GM23338 (cell line): Measurements from ENCODE around the gene PPM1E. TPM values are rescaled to one million over a fixed set of nuclear protein-coding genes. Genes with fewer than 3 reads are reported as not detected.

Experiments used
- ATAC-seq: fragments of 200-7000 bp; cut with Tn5 transposase; 3 replicates; pipeline ENCODE4 v1.9.1; 2020
- DNase-seq: peaks from one replicate; pipeline ENCODE4 v3.0.0-alpha.2; 2015; ENCODE audit warnings: low spot score
- H2AFZ ChIP-seq: fragments of 200-600 bp; sonication (generic); 2 replicates; pipeline ENCODE4 v1.8.0; 2016; ENCODE audit warnings: antibody characterized with exemption, mild to moderate bottlenecking, moderate library complexity
- H3F3A ChIP-seq: fragments of 200-600 bp; sonication (generic); replicated peaks from 2 replicates; pipeline ENCODE4 v1.8.0; 2017; ENCODE audit warnings: antibody characterized with exemption, mixed run types, low read depth
- H3K27ac ChIP-seq: fragments of 200-600 bp; sonication (generic); 2 replicates; pipeline ENCODE4 v1.6.1; 2016; ENCODE audit warnings: low read depth
- H3K27me3 ChIP-seq: fragments of 200-600 bp; sonication (generic); 2 replicates; pipeline ENCODE4 v1.8.0; 2016; ENCODE audit warnings: mild to moderate bottlenecking, mixed run types, moderate library complexity; ENCODE audit not compliant: insufficient read depth
- H3K36me3 ChIP-seq: fragments of 200-600 bp; sonication (generic); 2 replicates; pipeline ENCODE4 v1.8.0; 2016; ENCODE audit warnings: mild to moderate bottlenecking; ENCODE audit not compliant: insufficient read depth
- H3K4me1 ChIP-seq: fragments of 200-600 bp; sonication (generic); 2 replicates; pipeline ENCODE4 v1.8.0; 2016; ENCODE audit warnings: mild to moderate bottlenecking, moderate library complexity; ENCODE audit not compliant: insufficient read depth
- H3K4me2 ChIP-seq: fragments of 200-600 bp; sonication (generic); 2 replicates; pipeline ENCODE4 v1.7.1; 2017; ENCODE audit warnings: mixed run types
- H3K4me3 ChIP-seq: fragments of 200-600 bp; sonication (generic); 2 replicates; pipeline ENCODE4 v1.6.1; 2016; ENCODE audit warnings: mixed run types
- H3K79me2 ChIP-seq: fragments of 200-600 bp; sonication (generic); replicated peaks from 2 replicates; pipeline ENCODE4 v1.8.0; 2017; ENCODE audit warnings: mild to moderate bottlenecking; ENCODE audit not compliant: insufficient read depth
- H3K9me2 ChIP-seq: fragments of 200-600 bp; sonication (generic); 2 replicates; pipeline ENCODE4 v1.8.0; 2017; ENCODE audit not compliant: insufficient read depth
- H4K20me1 ChIP-seq: fragments of 200-600 bp; sonication (generic); replicated peaks from 2 replicates; pipeline ENCODE4 v1.8.0; 2017; ENCODE audit warnings: mild to moderate bottlenecking; ENCODE audit not compliant: insufficient read depth
- H3K27ac Mint-ChIP-seq: 2 replicates; pipeline ENCODE4 v1.8.0; 2020; ENCODE audit warnings: inconsistent platforms, mild to moderate bottlenecking, moderate library complexity, mixed read lengths
- H3K27me3 Mint-ChIP-seq: 3 replicates; pipeline ENCODE4 v1.8.0; 2022; ENCODE audit warnings: low read depth, mild to moderate bottlenecking, moderate library complexity, mixed read lengths, inconsistent platforms; ENCODE audit not compliant: insufficient read depth, poor library complexity
- H3K36me3 Mint-ChIP-seq: 3 replicates; pipeline ENCODE4 v1.8.0; 2021; ENCODE audit warnings: low read depth, mild to moderate bottlenecking, inconsistent platforms, moderate library complexity, mixed read lengths
- H3K4me1 Mint-ChIP-seq: 3 replicates; pipeline ENCODE4 v1.8.0; 2020; ENCODE audit warnings: mild to moderate bottlenecking, inconsistent platforms, mixed read lengths
- H3K4me3 Mint-ChIP-seq: 3 replicates; pipeline ENCODE4 v1.8.0; 2021; ENCODE audit warnings: moderate library complexity, mild to moderate bottlenecking, inconsistent platforms, mixed read lengths
- H3K9me3 Mint-ChIP-seq: 3 replicates; pipeline ENCODE4 v1.8.0; 2020; ENCODE audit warnings: moderate library complexity, mild to moderate bottlenecking, inconsistent platforms, mixed read lengths
- EZH2 ChIP-seq: fragments of 200-600 bp; sonication (generic); IDR thresholded peaks from one replicate; pipeline ENCODE4 v1.8.0; 2017; ENCODE audit warnings: antibody characterized with exemption, mild to moderate bottlenecking, low read depth; ENCODE audit not compliant: unreplicated experiment
- EZH2phosphoT487 ChIP-seq: fragments of 200-600 bp; sonication (generic); IDR thresholded peaks from one replicate; pipeline ENCODE4 v1.8.1; 2018; ENCODE audit warnings: antibody characterized with exemption; ENCODE audit not compliant: unreplicated experiment
- JUNB ChIP-seq: IDR thresholded peaks from one replicate; pipeline ENCODE4 v1.6.1; 2016; ENCODE audit warnings: antibody characterized with exemption; ENCODE audit not compliant: unreplicated experiment
- POLR2AphosphoS5 ChIP-seq: IDR thresholded peaks from 2 replicates; pipeline ENCODE4 v1.6.1; 2016; ENCODE audit warnings: antibody characterized with exemption, low read depth
- ZNF331 ChIP-seq: fragments of 250-450 bp; sonication (Bioruptor Pico); IDR thresholded peaks from 2 replicates; pipeline ENCODE4 v1.5.0; 2020; ENCODE audit warnings: low read depth, mild to moderate bottlenecking, moderate library complexity
- ZNF462 ChIP-seq: fragments of 250-450 bp; sonication (Bioruptor Pico); IDR thresholded peaks from 2 replicates; pipeline ENCODE4 v1.5.0; 2020; ENCODE audit warnings: mild to moderate bottlenecking, moderate library complexity
- polyA plus RNA-seq: library from polyadenylated mRNA; unstranded; fragments of >200 nt; fragmentation: Nextera tagmentation; extraction: Ambion mirVana; gene quantifications from 2 replicates; pipeline ENCODE4 v1.2.1, GENCODE V29; 2016
- total RNA-seq: library from RNA; depleted of rRNA; stranded (reverse); fragments of >200 nt; shearing (Covaris generic); gene quantifications from 2 replicates; pipeline ENCODE4 v1.2.3, GENCODE V29; 2014
- TF ChIP-seq, protein P1 (sequence below): IDR thresholded peaks from one replicate; pipeline ENCODE4 v1.6.1; 2018; ENCODE audit warnings: antibody characterized with exemption; ENCODE audit not compliant: unreplicated experiment
- TF ChIP-seq, protein P2 (sequence below): IDR thresholded peaks from 2 replicates; pipeline ENCODE4 v1.6.1; 2016; ENCODE audit warnings: antibody characterized with exemption
- TF ChIP-seq, protein P3 (sequence below), 2 experiments: fragments of 200-600 bp in 1 of 2; sonication (generic) in 1 of 2; conservative IDR thresholded peaks; 2 replicates each; pipeline versions ENCODE4 v1.5.1 to v1.6.1; 2016 to 2017; ENCODE audit warnings: antibody characterized with exemption in 2 of 2, low read depth in 2 of 2, mild to moderate bottlenecking in 2 of 2, moderate library complexity in 1 of 2

Gene PPM1E
- total and polyA plus RNA-seq, 2 experiments from 2014 or later, result 2.1 to 13.8 TPM

GRCh38 chr17:58968426-58969061 is 212.9 kb downstream of the PPM1E start:
- no peaks in the 10 kb centered on the region for H3K36me3 Mint-ChIP-seq
- no peak for TF ChIP-seq EZH2phosphoT487
- TF ChIP-seq ZNF462 (CRISPR knock-in tag), result no peak
- no peak for TF ChIP-seq EZH2
- TF ChIP-seq, protein P1, sequence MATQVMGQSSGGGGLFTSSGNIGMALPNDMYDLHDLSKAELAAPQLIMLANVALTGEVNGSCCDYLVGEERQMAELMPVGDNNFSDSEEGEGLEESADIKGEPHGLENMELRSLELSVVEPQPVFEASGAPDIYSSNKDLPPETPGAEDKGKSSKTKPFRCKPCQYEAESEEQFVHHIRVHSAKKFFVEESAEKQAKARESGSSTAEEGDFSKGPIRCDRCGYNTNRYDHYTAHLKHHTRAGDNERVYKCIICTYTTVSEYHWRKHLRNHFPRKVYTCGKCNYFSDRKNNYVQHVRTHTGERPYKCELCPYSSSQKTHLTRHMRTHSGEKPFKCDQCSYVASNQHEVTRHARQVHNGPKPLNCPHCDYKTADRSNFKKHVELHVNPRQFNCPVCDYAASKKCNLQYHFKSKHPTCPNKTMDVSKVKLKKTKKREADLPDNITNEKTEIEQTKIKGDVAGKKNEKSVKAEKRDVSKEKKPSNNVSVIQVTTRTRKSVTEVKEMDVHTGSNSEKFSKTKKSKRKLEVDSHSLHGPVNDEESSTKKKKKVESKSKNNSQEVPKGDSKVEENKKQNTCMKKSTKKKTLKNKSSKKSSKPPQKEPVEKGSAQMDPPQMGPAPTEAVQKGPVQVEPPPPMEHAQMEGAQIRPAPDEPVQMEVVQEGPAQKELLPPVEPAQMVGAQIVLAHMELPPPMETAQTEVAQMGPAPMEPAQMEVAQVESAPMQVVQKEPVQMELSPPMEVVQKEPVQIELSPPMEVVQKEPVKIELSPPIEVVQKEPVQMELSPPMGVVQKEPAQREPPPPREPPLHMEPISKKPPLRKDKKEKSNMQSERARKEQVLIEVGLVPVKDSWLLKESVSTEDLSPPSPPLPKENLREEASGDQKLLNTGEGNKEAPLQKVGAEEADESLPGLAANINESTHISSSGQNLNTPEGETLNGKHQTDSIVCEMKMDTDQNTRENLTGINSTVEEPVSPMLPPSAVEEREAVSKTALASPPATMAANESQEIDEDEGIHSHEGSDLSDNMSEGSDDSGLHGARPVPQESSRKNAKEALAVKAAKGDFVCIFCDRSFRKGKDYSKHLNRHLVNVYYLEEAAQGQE, result no peak
- TF ChIP-seq ZNF331 (CRISPR knock-in tag), result no peak
- no peak for TF ChIP-seq JUNB
- no peak for TF ChIP-seq POLR2AphosphoS5
- TF ChIP-seq, protein P2, sequence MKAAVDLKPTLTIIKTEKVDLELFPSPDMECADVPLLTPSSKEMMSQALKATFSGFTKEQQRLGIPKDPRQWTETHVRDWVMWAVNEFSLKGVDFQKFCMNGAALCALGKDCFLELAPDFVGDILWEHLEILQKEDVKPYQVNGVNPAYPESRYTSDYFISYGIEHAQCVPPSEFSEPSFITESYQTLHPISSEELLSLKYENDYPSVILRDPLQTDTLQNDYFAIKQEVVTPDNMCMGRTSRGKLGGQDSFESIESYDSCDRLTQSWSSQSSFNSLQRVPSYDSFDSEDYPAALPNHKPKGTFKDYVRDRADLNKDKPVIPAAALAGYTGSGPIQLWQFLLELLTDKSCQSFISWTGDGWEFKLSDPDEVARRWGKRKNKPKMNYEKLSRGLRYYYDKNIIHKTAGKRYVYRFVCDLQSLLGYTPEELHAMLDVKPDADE, result no peak
- TF ChIP-seq, protein P3, sequence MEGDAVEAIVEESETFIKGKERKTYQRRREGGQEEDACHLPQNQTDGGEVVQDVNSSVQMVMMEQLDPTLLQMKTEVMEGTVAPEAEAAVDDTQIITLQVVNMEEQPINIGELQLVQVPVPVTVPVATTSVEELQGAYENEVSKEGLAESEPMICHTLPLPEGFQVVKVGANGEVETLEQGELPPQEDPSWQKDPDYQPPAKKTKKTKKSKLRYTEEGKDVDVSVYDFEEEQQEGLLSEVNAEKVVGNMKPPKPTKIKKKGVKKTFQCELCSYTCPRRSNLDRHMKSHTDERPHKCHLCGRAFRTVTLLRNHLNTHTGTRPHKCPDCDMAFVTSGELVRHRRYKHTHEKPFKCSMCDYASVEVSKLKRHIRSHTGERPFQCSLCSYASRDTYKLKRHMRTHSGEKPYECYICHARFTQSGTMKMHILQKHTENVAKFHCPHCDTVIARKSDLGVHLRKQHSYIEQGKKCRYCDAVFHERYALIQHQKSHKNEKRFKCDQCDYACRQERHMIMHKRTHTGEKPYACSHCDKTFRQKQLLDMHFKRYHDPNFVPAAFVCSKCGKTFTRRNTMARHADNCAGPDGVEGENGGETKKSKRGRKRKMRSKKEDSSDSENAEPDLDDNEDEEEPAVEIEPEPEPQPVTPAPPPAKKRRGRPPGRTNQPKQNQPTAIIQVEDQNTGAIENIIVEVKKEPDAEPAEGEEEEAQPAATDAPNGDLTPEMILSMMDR (conservative IDR thresholded peaks at IDR 0.05; ENCODE audit: low read depth in 2 of 2), result no peak
- Histone ChIP-seq H3K4me2 (peak overlapping the region; percentile 58), H3K9me2 (no peaks in the 10 kb centered on the region), H3K27me3 (no peaks in the 10 kb centered on the region), H4K20me1 (no peaks in the 10 kb centered on the region), H3K79me2 (no peaks in the 10 kb centered on the region), H2AFZ (no peak overlapping the region), H3K27ac (peak overlapping the region; percentile 42; the same call in 1 of the 2 replicates), H3K4me3 (no peak overlapping the region), H3K4me1 (peaks cover 30% of the 10 kb centered on the region), H3K36me3 (0 out of 2 replicates have a peak, but pooled peaks cover 4% of the 10 kb centered on the region), H3F3A (no peaks in the 10 kb centered on the region; the same call in 1 of the 2 replicates)
- no peaks in the 10 kb centered on the region for H3K27me3 Mint-ChIP-seq
- no peak overlapping the region for H3K4me3 Mint-ChIP-seq
- H3K9me3 Mint-ChIP-seq, result no peaks in the 10 kb centered on the region
- ATAC-seq (peak; percentile 32; the same call in 2 of the 3 replicates), DNase-seq (peak; percentile 4)
- H3K4me1 Mint-ChIP-seq, result peaks cover 39% of the 10 kb centered on the region
- peak overlapping the region; percentile 49 for H3K27ac Mint-ChIP-seq
